ENCODE measurements around the gene POLA1.
"Not testable (repeated sequence)": the region's sequence is repeated elsewhere in the genome, so short reads cannot be mapped to it uniquely, and the experiment has no call there.

Gene POLA1

DNA sequence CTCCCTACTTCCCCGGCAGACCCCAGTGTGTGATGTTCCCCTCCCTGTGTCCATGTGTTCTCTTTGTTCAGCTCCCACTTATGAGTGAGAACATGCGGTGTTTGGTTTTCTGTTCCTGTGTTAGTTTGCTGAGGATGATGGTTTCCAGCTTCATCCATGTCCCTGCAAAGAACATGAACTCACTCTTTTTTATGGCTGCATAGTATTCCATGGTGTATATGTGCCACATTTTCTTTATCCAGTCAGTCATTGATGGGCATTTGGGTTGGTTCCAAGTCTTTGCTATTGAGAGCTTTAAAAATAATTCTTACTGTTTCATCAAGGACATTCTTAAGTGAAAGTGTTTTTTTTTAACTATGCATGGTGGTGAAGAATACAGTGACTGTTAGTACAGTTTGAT lies 126.1 kb downstream of the POLA1 start:
- not testable (repeated sequence) for DNase-seq

DNA sequence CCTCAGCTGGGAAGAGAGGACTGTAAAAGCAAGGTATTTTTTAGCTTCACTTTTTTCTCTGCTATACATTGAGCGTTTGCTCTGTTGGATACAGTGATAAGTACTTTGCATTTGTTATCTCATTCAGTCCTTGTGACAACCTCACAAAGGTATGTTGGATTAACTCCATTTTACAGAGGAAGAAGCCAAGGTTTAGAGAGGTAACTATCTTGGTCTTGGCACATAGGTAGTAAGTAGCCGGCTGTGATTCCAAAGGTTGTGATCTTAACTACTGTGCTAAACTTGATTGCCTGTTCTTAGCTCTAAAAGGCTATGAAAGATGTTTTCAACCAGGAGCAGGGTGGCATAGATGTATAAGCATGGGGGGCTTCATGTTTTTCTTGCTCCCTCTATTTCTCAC lies 134.4 kb downstream of the POLA1 start:
- no peak for DNase-seq

DNA sequence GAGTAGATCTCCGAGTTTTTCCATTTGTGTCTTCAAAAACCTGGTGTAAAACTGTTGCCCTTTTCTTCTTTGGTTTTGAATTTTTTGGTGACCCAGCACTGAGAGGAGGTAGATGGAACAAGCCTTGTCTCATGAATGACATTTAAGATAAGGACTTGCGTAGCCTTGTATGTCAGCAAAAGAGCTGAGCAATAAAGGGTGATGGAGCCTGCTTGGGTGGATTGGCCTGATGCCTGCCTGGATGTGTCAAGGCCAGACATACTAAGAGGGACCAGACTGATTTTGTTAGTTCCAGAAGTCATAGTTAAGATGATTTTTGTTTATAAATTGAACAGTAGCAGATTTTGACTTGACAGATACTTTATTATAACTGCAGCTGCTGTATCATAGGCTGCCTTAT lies 134.9 kb downstream of the POLA1 start:
- DNase-seq = no peak

DNA sequence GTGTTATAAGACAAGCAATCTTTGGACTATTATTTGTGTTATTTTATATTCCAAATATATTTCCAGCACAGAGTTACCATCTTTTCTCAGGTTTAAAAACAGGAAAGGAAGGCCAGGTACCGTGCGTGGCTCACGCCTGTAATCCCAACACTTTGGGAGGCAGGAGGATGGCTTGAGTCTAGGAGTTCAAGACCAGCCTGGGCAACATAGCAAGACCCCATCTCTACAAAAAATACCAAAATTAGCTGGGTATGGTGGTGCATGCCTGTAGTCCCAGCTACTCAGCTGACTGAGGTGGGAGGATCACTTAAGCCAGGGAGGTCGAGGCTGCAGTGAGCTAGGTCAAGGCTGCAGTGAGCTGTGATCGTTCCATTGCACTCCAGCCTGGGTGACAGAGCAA lies 140.0 kb downstream of the POLA1 start:
- DNase-seq = no peak

DNA sequence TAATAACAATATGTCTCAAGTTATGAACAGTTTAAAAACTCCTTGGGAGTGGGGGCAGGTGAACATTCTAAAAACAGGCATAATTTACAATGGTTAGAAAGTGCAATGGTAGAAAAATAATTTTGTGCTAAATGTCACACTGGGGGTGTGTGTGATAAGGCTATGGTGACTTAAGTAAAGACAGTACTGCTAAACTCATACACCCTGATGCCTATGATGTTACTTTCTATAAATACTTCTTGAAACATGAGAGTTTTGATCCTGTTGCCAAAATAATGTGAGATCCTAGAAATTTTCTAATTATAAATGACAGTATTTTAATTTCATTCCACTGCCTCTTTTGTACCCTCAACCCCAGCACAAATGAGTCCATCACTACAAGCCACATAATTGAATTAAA lies 144.2 kb downstream of the POLA1 start:
- DNase-seq = no peak

DNA sequence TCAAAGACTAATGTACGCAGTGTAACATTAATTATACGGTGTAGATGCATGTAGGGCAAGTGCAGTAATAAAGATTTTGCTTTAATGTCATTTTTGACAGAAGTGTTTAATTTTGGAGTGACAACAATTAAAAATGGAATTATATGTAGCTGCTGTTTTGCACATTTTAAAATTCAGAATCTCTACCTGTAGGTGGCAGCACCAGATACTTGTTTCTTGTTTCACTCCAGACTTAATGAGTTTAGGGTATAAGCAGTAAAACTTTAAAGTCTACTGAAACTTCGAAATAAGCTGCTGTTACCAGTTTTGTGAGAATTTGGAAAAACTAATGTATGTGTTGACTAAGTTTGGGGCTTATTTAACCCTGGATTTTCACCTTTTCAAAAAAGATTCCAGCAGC lies 144.9 kb downstream of the POLA1 start:
- peak in 1 of 2 donors; percentile 62 for DNase-seq

DNA sequence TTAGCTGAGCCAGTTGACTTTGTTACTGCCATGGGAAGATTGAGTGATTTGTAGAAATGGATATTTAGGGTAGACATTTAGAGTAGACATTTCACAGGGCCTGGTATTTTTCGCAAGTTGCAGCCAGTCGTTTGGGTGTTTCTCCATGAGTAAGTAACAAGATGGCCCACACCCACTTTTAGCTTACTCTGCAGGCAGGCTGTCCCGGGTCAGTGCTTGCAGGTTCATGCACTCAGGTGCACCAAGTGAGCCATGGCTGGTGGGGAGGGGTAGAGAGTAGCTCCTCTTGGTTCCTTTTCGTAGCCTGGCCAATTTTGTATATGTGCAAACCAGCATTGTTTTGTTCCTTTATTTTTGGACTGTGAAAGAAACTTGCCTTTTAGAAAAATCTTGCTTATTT lies 145.6 kb downstream of the POLA1 start:
- no peak for DNase-seq

DNA sequence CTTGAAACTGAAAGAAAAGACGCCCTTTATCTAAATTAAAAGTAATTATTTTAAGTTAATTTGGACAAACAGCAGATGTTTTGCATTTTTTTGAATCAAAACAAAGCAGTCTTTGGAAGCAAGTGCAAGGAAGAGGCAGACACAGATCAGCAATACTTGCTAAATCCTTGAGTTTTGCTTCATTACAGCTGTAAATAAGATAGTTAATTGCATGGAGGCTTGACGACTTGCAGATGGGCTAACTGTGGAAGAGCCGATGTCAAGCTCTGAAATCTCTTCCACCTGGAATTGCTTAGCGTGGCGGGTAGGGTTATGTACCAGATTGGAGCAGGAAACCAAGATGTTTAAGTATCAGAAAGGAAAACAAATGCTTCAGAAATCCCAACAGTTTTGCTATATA lies 148.8 kb downstream of the POLA1 start:
- DNase-seq = no peak

DNA sequence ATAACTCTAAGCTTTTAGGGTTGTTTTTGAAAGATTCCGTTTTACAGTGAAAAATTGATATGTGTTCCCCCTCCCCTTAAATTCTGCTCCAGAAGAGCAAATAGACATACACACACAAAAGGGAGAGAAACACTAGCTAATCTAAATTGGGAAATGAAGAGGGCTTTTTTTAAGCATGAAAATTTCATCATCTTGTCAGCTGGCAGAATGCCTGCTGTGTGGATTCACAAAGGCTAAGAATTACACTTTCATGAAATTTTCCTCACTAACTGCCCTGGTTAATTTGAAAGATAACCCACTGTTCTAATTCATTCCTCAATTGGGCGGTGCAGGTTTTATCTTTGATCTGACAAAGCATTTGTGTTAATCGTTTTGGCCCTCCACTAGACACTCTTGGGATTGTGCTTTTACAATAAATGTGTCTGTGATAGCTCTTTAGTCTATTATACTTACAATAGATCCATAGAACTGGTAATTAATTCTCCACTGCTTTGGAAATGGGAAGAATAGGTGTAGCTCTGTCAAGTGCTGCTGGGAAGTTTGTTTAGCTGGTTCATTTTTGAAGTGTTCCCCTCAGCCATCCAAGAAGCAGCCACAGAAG lies 152.9 kb downstream of the POLA1 start:
- DNase-seq = no peak

DNA sequence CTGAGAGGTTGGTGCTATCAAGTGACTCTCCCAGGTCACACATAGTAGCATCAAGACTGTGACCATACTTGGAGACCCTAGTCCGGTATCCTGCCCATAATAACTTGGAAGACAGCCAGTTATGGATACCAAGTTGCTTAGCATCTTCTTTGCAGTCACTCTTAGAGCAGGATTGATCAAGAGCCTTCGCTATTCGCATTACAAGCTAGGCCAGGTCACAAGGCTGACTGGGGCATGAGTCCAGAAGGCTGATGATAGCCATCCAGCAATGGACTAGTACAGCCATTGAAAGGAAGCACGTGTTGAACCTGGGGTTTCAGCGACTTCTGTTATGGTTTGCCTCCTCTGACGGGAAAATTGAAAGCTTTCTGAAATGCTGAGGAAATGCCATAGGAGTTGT lies 157.6 kb downstream of the POLA1 start:
- no peak for DNase-seq

DNA sequence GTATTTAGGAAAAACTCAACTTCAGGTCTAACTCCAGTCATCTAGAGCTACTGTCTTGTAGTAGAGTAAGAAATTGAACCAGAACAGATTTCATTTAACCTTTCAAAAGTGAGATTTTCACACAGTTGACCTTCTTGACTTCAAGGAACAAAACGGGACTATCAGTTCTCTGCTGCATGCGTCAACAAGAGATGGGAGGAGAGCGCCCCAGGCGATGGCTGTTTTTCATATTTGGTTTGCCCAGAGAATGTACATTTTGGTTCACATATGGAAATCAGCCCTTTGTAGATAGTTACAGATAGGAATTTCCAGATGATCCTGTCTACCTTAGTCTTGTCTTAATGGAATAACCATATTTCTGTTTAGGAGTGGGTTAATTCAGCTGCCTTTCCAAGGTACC lies 158.1 kb downstream of the POLA1 start:
- no peak for DNase-seq

DNA sequence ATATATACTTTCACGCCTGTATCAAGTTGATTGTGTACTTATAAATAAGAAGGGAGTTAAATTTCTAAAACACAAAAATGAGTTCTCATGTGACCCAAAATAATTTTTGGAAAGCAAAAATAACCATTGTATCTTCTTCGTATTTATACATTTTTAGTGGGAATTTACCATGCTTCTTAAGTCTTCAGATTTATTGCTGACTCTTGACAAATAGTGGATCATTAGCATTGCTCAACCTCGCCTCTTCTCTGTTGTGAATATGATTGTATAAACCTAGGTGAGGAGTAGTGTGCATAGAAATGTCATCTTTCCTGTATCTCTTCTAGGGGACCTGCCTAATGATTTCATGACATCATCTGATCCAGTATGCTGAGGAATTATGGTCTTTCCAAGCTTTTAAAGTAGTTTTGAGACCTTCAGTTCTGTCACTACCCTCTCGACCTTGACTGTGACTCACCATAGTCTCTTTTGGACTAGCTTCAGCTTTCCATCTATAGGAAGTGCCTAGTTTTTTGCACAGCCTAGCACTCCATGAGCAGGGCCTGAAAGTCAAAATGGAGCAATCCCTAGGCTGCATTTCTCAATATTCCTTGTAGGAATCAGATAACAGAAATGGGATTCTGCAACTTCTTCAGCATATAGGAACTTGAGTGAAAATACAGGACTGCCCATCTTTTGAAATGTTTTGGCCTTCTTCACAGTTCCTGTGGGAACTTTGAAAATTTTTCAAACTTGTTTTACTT lies 164.5 kb downstream of the POLA1 start:
- DNase-seq = no peak

DNA sequence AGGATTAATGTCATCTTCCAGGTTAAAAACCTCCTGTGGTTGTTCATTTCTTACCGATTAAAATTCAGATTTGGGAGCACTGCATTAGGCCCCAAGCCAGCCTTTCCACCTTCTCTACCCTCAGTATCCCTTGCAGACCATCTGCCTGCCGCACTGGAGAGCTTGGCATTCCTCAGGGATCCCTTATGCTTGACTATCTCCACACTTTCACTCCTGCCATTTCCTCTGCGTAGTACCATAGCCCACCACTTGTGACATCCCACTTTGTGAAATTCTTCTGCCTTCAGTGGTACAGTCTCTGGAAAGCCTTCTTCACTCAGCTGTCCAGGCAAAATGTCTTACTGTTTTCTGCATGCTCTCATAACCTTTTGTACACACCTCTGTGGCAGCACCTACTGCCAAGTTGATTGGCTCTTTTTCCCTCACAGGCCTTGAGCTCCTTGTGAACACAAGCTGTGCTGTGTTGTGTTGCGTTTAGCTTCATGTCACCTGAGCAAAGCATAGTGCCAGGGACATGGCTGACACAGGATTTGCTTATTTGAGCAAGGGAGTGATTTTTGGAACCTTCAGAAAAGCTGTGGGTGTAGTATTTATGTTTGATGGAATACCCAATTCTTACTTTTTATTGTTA lies 165.6 kb downstream of the POLA1 start:
- DNase-seq = no peak

DNA sequence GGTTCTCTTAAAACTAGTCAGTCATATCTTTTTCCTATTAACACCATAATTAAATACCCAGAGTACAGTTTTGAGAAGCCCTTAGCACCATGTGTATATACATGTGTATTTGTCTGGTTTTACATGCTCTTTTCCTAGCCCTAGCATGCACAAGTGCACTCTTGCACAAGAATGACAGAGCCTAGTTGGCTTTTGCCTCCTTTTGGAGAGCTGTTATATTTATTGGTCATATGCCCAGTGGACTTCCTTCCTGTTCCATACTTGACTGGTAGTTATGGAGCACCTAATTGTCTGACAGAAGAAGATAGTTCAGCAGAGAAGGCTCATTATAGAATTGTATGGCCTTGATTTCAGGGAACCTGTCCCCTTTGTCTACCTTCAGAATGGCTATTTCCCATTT lies 166.4 kb downstream of the POLA1 start:
- no peak for DNase-seq

DNA sequence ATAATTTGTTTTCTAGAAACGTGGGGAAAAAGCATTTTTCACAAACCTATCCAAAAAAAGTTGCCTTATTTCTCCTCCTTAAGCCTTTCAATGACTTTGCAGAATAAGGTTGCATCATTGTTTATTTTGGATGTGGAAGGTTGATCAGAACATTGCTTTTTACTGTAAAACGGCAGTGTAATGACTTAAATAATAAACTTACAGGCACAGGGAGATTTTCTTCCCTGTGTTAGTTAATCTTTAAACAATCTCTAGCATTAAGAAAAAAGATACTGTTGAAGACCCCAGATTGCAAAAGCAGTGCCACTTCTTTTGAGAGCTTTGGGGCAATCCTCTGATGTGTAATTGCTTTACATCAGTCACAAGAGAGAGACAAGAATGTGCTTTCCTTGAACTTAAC lies 168.6 kb downstream of the POLA1 start:
- DNase-seq = no peak

DNA sequence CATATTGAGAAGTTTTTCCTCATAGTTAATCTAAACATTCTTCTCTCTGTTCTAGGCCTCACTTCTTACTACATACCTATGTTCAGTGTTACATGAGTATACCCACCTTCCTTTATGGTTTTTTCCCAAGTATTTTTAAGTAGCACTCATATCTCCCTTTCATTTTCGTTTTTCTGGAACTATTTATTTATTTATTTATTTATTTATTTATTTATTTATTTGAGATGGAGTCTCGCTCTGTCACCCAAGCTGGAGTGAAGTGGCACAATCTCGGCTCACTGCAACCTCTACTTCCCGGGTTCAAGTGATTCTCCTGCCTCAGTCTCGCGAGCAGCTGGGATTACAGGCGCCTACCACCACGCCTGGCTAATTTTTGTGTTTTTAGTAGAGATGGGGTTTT lies 170.1 kb downstream of the POLA1 start:
- not testable (repeated sequence) for DNase-seq

DNA sequence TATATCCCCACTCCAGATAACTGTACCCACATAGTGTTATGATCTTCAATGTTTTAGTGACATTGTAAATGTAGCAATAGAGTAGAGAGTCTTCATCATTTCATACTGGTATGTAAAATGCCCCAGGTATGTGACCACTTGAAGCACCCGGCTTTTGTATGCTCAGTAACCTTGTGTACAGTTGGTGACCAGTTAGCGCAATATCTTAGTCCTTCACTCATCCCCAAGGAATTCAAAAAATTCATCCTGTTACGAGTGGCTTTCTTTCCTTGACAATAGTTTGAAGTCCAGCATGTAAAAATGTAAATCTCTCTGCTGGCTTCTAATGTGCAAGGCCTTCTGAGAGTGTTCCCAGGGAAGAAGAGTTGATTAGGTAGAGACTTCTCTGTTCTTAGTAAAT lies 176.4 kb downstream of the POLA1 start:
- no peak for DNase-seq

DNA sequence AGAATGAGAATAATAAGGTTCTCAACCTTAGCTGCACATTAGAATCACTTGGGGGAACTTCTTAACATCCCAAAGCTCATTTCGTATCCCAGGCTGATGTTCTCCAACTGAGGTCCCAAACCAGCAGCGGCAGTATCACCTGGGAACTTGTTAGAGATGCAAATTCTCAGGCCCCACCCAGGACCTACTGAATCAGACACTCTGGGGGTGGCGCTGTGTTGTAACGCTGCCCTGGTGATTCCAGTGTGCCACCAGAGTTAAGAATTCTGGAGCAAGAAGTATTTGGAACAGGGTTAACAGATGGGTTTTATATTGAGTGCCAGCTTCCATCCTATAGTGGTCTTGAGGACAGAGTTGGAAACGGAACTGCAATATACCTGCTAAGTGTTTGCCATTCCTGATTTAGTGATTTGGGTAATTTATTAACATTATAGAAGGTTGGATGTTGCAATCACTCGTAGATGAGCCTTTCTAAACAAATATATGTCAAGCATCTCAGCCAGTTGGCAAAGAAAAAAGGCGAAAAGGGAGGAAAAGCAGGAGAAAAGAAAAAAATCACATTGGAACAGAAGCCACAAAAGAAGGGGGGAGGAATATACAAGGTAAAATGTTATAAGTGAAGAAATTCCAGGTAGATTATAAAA lies 181.0 kb downstream of the POLA1 start:
- DNase-seq = no peak

DNA sequence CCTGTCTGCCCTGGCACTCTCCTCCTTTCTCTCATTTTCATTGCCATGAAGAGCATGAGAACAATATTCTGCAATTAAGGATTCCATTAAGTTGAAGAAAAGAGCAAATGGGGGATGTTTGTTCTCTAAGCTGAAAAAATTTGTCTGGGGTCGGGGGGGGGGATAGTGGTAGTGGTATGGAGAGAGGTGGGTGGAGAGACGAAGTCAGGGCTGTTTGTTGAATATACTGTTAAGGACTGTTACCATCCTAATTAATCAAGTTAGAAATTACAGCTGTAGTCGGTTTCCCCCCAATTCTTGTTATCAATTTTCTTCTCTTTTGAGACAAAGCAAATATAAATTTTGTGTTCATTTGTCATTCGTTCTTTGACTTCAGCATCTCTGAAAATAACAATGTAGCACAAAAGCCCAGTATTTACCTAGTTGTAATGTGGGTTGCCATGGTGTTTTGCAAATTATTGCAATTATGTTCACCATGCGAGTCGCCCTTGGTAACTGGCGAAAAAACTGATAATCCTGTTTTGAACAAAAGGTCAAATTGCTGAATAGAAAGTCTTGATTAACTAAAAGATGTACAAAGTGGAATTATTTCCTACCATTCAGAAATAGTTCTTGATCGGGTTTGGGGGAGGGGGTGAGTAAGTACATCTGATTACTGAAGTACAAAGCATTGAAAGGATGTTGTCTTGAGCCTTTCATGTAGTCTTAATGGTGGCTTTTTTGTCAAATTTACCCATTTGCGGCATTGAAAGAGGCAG lies 183.0 kb downstream of the POLA1 start:
- no peak for DNase-seq

DNA sequence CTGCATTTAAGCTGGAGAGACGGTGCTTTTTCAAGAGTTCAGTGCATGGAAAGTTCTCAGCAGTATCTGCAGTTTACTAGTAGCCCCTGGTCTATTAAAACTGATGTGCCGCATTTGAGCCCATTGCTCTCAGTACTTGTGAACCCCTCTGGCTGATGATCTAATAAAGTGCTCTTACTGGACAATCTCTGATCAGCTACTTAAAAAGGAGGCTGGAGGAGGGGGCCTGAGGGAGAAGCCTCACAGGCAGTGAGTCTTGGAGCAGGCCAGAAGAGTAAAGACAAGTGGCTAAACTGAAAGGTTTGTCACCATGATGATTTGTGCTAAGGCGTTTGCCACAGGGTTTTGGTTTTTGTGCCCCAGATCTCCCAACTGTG lies 183.6 kb downstream of the POLA1 start:
- no peak for DNase-seq

DNA sequence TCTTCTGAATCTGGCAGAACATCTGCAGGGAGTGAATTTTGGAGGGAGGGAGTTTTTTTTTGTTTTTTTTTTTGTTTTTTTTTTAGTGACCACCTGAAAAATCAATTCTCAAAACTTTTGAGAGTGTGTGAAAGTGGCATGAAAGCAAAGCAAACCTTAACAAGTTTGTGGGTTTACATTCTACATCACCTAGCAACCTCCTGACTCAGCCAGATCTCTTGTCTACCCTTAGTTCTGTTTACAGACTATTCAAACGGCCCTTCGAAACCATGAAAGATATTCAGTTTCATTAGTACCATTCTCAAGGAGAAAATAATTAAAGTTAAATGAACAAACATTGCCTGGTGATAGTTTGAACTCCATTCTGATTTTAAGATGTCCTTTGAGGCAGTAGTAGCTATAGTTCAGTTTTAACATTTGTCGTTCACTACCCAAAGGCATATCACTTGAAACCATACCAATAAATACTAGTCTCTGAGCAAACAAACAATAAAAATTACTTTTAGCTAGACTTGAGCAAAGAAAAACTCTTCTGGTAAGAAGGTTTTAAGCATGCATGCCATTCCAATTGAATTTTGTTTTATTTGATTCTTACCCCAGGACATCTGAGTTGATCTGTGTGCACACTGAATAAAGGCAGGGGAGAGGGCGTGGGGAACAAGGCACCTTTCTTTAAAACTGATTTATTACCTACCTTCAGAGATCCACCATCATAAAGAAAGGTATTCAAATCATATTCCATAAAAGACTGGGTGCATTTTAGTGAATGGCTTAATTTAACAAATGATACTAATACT lies 184.3 kb downstream of the POLA1 start:
- no peak for DNase-seq

DNA sequence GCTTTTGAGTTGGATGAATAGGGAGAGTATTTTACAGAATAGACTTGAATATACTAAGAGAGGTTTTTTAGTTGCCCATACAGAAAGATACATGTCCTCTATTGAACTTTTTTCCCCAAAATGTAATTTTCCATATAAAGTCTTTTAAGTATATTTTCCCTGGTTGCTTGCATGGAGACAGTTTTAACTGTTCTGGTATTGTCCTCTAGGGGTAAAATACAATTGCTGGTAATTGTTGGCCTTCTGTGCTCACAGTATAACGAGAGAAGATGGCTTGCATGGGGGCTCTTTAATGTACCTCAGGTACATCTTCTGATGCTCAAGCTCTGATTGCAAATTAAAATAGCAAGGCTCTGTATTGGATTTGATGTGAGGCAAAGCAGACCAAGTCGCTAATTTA lies 186.0 kb downstream of the POLA1 start:
- no peak for DNase-seq
